Stimulated activated CD8-positive, alpha-beta memory T cell treated with anti-CD3 and anti-CD28 coated beads, Interleukin-15, amount 100 ng/mL, for 24 hours (primary cell): ENCODE measurements around the gene CENPT.
"Not testable (repeated sequence)": the region's sequence is repeated elsewhere in the genome, so short reads cannot be mapped to it uniquely, and the experiment has no call there.

Experiments
- DNase-seq: peaks from one replicate; pipeline ENCODE4 v3.0.0-alpha.2; 2020; ENCODE audit warnings: low read depth

The CENPT gene

GRCh38 chr16:67874372-67874771 is 26.9 kb upstream of the CENPT start:
- DNase-seq: no peak

DNA sequence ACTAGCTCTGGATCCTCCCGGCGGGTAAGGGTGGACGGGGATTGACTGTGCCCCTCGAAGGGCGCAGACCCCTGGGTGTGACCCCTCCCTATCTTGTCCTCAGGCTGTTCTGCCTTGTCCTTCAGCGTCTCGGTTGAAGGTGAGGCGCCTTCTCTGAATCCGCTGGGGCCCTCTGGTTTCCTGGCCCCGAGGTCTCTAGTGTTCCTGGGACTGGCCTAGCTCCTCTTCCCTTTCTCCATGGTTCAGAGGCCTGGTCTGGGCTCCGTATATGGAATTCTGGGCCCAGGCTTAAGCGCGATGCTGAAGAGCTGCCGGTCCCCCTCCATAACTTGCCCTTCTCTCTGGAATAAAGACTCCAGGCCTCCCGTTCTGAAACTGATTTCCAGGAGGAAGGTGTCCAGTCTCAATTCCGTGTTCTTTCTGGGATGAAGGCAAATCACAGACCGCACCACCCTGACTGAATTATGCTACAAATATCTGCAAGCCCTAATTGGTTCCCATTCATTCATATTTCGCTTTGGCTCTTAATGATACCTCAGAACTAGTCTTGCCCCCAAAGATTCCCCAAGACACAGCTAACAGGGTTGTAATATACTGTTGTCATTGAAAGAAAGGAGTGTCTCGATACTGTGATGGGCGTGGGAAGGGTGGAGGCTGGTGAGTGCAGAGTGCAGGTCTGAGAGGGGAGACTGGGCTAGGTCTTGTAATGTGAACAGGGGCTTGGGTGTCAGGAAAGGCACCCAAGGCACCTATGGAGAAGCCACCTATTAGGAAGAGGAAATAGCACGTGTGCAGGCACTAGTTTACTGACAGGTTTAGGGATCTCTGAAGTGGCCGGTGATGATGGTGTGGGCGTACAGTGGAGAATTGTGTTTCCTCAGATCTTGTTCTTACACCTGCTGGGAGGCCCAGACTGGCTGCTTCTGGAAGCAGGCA is 26.2 kb upstream of the CENPT start:
- no peak for DNase-seq

GRCh38 chr16:67872631-67873434 is 25.3 kb upstream of the CENPT start, which contains the start of gene EDC4:
EDC4 (plus strand) TSS chr16:67873052; CDS start chr16:67873262, 210 bp downstream.
- DNase-seq: peak; percentile 75

GRCh38 chr16:67872131-67872630 is 24.7 kb upstream of the CENPT start:
- DNase-seq: no peak

GRCh38 chr16:67871256-67871655 is 23.8 kb upstream of the CENPT start:
- DNase-seq: no peak

DNA sequence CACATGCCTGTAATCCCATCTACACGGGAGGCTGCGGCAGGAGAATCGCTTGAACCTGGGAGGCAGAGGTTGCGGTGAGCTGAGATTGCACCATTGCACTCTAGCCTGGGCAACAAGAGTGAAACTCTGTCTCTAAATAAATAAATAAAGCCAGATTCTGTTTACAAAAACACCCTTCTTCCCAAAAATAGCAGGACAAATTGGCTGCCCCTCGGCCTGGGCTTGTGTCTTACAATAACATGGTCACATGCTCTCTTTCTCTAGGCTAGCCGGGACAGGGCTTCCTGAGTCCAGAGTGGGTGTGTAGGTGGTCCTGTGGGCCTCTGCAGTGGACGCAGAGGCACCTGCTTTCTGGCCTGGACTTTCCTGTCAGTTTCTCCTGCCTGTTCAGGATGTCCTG is 22.2 kb upstream of the CENPT start:
- DNase-seq: no peak

GRCh38 chr16:67868290-67868689 is 20.8 kb upstream of the CENPT start:
- no peak for DNase-seq

DNA sequence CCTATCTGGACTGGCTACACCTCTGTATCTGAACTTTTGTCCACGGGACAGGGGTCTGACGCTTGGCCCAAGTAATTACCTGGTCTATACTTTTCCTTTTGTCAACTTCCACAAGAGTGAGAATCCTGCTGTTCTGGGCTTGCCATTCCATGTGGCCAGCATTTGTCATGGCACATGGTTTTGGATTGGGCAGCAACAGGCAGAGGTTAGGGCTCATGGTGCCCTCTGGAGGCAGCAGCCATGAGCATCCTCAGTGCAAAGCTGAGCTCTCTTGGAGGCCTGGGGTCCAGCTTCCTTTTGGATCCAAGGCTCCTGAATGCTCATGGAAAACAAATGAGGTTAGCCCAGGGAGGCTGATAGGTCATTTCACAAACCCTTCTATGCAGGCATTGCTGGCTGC is 17.8 kb upstream of the CENPT start:
- DNase-seq: no peak

- no peak for DNase-seq
Measured at GRCh38 chr16:67864594-67864993, 17.1 kb upstream of the CENPT start.

DNA sequence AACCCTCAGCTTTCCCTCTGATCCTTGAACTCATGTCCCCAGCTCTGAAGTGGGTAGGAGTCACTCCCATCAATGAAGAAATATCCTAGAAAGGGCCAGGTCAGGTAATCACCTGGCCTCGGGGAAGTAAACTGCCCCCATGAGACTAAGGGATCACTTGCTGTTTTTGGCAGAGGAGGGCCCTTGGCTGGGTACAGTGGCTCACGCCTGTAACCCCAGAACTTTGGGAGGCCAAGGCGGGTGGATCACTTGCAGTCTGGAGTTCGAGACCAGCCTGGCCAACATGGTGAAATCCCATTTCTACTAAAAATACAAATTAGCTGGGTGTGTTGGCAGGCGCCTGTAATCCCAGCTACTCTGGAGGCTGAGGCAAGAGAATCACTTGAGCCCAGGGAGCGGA is 16.6 kb upstream of the CENPT start:
- not testable (repeated sequence) for DNase-seq

- no peak for DNase-seq
Measured at GRCh38 chr16:67862623-67863583, 15.4 kb upstream of the CENPT start.

GRCh38 chr16:67861877-67862276 is 14.4 kb upstream of the CENPT start:
- DNase-seq: no peak

DNA sequence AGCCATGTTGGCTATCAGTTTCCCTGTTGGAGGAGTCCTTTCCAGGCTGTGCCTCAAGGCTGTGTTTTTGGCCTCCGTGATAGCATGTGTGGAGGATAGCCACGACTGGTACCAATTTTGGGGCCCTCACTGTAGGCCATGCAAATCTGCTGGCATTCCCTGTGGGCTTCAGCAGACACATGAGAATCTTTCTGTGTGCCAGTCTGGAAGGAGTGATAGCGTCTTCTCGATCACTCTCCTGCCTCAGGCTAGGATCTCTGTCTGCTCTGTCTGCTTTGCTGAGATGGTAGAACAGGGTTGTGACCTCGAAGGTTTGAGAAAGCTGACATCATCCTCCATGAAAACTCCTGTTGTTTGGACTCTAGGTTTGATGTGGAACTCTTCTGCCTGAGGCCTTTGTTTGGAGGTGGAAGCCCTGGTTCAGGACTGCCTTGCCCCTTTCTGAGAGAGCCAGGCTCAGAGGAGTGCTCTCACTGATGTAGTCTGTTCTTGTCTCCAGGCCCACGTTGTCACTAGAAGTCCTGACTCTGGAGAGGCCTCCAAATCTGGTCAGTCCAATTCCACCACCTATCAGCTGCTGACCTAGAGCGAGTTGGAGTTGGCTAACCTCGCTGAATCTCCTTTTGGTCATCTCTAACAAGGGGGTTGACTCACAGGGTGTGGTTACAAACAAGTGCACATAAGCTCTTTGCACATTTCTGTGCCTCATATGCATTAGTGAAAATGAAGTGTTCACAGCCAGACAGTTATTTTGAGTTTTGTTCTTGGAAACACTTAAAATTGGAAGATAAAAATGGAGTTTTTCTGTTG is 13.3 kb upstream of the CENPT start:
- DNase-seq: no peak

GRCh38 chr16:67858500-67858899 is 11.0 kb upstream of the CENPT start:
- no peak for DNase-seq

DNA sequence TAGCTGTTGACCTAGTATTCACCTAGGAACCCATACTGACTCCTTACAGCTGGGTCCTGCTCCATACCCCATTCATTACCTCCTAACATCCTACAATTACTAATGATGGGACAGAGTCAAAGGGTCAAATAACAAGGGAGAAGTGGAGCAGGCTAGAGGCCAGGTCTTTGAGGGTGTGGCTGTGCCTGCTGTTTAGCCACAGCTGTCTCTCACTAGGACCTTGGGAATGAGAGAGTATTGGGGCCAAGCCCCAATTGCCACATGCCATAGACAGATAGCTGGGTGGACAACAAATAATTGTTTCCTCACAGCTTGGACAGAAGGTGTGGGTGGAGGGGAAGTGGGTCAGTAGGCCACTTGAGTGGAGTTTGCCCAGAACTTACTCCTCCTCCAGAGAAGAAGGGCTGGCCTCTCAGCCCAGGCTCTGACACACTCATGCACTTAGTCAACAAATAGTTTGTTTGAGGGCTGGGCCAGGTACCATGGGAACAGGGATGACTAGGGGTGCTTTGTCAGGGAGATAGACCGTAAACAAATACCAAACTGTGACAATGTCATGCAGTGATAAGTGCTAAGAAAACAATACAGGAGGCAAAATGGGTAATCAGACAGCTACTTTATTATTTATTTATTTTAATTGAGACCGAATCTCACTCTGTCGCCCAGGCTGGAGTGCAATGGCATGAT is 10.2 kb upstream of the CENPT start:
- no peak for DNase-seq

GRCh38 chr16:67856927-67857546 is 9.5 kb upstream of the CENPT start:
- no peak for DNase-seq

DNA sequence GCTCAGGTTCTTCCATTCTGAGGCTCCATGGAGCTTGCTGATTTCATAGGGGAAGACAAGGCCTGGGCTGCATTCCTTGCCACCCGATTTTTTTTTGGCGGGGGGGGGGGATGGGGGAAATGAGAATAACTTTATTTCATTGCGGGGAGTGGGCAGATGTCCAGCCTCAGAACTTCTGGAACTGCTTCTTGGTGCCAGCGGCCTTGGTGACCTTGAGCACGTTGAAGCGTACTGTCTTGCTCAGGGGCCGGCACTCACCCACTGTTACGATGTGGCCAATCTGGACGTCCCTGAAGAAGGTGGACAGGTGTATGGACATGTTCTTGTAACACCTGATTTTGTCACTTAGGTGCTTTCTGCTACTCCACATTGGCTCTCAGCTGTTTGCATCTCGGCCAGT is 8.3 kb upstream of the CENPT start:
- DNase-seq: no peak

DNA sequence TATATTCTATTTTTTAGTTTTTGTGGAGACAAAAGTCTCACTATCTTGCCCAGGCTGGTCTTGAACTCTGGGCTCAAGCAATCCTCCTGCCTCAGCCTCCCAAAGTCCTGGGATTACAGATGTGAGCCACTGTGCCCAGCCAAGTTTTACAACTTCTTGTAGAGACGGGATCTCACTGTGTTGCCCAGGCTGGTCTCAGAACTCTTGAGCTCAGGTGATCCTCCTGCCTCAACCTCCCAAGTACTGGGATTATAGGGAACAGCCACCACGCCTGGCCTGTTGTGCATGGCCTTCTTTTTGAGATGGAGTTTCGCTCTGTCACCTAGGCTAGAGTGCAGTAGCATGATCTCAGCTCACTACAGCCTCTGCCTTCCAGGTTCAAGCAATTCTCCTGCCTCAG is 6.2 kb upstream of the CENPT start:
- DNase-seq: no peak

DNA sequence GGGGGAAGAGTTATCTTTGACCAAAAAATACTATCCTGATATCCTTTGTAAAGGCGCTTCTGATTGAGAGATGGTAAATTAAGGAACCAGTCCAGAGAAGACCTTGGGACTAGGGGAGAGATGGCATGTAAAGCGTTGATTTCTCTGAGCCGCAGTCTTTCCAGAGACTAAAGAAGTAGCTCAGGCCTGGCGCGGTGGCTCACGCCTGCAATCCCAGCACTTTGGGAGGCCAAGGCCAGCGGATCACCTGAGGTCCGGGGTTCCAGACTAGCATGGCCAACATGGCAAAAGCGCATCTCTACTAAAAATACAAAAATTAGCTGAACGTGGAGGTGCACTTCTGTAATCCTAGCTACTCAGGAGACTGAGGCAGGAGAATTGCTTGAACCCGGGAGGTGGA is 625 bp upstream of the CENPT start:
- DNase-seq: no peak
